GM18507 (cell line): Measurements from ENCODE around the gene SH3GL2.

ENCODE experiments used
- DNase-seq: peaks from one replicate; pipeline ENCODE4 v3.0.0; 2011; ENCODE audit warnings: low read depth; ENCODE audit not compliant: insufficient read length; ENCODE audit errors: extremely low spot score
- FAIRE-seq: peaks from 2 replicates; lab custom pipeline; 2011; peaks lifted over from hg19 to GRCh38; lab: Jason Lieb, UNC

Gene SH3GL2

DNA sequence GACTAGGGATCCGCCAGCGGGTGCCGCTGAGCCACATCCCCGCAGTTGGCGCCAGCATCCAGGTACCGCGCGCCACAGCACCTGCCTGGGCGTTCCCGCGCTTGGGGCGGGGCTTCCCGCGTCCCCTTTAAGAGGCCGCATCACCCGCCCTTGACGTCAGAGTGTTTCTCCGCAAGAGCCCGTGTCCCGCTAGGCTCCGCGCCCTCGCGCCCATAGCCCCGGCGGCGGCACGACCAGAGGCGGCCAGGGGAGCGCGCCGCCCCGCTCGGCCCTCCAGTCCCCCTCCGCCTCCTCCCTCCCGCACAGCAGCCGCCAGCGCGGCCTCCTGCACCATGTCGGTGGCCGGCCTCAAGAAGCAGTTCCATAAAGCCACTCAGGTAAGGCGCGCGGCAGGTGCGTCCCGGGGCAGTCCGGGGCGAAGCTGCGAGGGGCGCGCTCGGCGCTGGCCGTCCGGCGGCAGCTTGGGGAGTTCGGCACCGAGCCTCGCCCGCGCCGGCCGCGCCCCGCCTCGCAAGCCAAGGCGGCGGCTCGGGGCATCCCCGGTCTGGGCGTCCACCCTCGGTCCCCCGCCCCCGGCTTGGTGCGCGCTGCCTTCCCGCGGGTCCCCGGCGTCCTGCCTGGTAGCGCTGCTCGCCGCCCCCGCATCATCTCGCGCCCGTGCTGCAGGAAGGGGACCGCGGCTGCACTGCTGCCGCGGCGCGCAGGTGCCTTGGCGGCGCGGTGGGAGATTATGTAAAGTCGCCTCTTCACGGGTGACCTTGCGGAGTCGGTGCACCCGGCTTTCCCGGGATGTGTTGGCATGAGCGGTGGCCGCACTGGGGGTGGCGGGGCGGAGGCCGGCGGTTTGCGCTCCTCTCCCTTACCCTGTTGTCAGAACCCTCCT is at the start of gene SH3GL2:
Gene SH3GL2 (plus strand): TSS at position 156 of the 883 bp plus-strand sequence.
- DNase-seq (no peak), FAIRE-seq (no peak)

DNA sequence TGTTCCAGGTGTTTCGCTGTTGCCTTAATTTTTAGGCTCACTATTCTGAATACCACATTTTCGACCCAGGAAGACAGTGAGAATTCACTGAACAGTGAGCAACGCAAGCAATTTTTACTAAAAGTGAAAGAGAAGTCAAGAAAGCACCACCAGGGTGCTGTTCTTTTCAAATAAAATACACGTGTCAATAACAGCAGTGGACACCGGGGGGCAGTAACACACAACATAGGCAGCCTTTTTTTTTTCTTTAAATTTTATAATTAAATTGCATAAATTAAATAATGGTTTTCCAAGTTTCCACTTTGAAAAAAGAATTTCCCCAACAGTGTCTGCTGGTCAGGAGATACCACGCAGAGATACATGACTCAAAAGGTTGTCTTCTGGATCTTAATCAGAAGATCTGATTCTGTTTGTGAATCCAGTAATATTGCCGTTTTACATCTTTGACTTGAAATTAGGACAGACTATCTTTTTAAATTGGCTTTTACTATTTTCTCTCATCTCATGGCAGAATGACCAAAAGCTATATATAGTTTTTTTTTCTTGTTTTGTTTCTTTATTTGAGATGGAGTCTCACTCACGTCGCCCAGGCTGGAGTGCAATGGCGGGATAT is 47.1 kb upstream of the SH3GL2 start:
- FAIRE-seq (no peak), DNase-seq (no peak)

DNA sequence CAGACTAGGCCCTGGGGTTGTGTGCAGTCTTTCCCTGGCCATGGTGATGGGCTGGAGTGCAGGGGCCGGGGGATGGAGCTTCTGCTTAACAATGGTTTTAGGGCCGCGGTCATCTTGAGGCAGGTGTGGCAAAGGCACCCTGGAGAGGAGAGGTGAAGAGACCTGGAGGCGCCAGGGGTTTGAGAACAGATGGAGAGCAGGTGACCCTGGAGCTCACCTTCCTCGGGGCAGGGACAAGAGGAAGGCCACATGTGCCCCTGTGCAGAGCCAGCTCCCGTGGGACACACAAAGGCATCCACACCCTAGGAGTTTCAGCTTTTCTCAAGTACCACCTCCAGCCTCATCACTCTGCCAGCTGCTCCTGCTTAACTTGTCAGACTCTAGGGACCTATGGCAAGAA is 46.4 kb upstream of the SH3GL2 start:
- FAIRE-seq (no peak), DNase-seq (no peak)

DNA sequence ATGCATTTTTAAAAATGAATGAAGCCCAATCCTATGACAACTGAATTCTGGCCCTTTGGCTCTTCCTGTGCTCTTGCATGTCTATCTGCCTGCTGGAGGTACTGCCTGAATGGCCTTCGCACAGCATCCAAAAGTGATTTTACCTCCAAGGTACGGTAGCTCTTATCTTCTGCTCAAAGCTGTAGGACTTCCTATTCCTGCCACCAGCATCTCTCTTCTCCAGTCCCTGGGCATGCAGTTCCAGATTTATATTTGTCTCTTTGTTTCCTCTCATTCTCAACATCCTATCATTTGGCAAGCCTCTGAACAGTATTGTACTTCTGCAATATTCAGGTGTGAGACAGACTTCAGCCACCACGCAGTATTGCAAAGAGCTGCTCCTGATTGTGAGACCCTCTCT is 43.7 kb upstream of the SH3GL2 start:
- no peak for FAIRE-seq
- no peak for DNase-seq

DNA sequence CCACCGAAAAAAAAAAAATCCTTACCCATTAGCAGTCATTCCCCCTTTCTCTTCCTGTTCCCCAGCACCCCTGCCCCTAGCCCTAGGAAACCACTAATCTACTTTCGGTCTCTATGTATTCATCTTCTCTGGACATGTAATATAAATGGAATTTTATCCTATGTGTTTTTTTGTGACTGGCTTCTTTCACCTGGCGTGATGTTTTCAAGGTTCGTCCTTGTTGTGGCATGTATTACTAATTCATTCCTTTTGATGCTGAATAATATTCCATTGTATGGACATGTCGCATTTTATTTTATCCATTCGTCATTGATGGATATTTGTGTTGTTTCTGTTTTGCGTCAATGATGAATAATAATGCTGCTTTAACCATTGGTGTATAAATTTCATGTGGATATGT is 42.8 kb upstream of the SH3GL2 start:
- FAIRE-seq (no peak), DNase-seq (no peak)

DNA sequence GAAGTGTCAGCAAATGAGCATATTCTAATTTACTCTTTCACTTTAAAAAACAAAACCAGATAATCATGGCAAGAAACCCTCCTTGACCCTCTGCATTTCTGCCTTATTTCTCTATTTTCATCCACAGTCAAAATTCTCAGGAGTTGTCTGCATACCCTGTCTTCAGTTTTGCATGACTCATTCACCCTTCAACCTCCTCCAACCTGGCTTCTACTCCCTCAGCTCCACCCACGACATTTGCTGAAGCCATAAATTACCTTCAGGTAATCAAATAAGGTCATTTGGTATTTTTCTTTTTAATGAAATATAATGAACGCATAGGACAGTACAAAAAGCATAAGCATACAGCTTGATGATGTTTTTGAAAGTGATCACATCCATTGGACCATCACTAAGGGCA is 27.8 kb upstream of the SH3GL2 start:
- no peak for DNase-seq
- FAIRE-seq, result no peak

DNA sequence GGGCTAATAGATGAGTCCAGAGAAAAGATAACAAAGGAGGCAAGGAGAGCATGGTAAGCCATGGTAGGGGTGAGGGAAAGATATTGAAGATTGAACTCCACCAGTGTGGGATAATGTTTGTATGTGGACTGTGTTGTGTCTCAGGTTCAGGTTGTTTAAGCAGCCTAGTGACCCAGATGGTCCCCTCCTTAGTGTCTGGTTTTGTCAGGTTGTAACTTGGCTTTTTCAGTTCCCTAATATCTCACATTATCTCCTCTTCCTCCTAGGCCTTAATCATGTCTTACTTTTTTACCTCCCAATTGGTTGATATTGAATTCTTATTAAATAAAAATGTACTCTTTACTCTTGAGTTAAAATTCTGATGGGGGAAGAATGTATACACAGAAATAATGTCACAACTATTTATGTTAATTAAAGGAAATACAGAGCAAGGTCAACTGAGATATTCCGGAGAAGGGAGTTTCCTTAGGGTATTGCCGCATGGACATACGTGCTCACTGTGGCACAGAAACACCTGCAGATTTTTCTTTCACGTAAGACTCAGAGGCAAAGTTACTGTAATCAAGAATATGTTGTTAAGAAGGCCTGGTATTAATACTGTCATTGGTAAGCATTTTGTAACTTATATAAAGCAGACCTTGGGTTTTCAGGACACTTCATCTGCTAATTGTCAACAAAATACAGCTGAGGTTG is 23.4 kb upstream of the SH3GL2 start:
- FAIRE-seq (no peak), DNase-seq (no peak)

DNA sequence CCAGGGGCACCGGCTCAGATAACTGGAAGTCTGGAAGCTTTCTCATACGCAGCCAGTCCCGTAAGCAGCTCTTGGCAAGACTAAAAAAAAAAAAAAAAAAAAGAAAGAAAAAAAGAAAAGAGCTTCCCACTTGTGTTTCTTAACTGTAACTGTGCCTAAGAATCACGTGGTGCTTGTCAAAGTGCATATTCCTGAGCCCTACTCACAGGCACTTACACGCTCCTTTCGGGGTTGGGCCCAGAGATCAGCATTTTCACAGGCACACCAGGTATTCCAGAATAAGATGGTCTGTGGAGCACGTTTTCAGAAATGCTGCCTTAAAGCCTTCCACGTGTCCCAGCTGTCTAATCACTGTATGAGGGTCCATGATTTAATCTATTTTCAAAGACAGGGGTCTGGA is 22.6 kb upstream of the SH3GL2 start:
- no peak for DNase-seq
- FAIRE-seq, result no peak

DNA sequence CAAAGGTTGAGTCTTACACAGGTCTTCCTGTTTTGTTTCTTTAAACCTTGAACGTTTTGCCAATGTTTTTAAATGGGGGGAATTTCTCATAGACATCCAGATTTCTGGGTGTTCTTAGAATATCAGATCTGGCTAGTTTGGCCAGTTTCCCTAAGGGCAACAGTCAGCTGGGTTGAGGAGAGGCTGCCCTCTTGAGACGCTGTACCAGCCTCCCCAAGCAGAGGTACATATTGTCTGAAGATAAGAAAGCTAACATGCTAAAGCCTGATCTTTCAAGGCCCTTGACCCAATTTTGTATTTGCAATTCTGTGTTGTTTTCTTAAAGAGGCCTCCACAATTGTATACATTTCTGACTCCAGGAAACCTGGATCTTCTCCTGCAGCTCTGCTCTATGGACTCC is 21.9 kb upstream of the SH3GL2 start:
- FAIRE-seq (no peak), DNase-seq (no peak)

DNA sequence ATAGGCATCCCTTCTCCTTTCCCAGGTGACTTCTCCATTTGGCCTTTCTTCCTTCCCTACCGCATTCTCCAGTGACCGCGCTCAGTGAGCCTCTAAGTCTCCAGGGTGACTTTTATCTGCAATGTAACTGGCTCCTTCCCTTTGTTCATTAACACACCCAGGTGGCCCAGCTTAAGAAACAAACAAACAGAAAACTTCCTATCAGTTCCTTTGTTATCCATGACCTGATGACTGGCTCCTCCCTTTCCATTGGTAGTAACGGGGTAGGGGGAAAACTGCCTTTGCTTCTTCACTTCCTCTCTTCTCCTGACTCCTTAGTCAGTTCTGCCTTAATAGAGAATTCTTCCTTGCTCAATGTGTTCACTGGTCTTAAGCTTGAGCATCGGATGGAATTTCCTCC is 7.0 kb upstream of the SH3GL2 start:
- DNase-seq (no peak), FAIRE-seq (no peak)

DNA sequence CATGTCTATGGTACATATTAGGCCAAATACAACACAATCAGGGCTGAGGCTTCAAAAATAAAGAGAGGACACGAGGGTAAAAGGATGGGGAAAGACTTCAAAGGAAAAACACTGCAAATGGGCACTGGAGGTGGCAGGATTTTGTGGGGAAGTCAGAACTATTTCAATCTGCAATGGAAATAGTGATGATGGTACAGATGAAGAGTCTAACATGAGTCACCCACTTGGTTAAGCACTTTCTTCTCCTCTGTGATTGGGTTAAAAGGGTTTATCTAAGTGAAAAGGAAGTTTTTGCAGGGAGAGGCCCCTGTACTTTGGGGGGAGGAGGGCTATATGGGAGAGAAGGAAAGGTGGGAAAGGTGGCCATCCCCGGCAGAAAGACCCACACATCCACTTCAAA is 4.5 kb upstream of the SH3GL2 start:
- FAIRE-seq (no peak), DNase-seq (no peak)

DNA sequence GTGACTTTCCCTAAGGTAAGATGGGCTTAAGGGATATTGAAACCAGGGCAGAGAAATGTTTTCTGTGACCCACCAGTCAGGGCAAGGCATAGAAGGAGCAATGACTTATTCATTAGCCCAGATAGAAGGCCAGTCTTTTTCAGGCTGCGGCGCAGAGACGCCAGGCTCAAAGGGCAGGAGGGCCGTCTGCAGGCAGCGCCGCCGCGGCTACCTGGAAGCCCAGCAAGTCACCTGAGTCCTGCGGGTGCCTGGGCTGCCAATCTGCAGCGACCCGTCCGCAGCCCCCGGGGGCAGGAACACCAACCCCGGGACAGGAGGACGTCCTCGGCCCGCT is 322 bp upstream of the SH3GL2 start:
- no peak for DNase-seq
- no peak for FAIRE-seq

DNA sequence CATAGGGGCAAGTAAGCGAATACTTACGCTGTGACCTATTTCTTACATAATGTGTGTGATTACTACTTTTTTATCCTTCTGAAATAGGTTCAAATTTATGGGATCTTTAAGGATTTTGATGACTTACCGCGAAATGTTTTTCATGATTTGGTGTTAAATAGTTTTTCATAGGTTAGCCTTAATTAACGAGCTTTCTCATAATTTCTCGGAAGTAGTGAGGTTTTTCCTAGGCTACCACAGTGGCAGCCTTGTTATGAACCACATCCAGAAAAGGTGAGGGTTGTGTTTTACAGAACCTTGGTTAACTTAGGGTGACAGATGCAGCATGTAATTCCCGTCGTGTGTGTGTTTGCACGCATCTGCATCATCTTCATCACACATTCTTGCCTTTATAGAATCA is 1.3 kb downstream of the SH3GL2 start:
- no peak for FAIRE-seq
- DNase-seq, result no peak

DNA sequence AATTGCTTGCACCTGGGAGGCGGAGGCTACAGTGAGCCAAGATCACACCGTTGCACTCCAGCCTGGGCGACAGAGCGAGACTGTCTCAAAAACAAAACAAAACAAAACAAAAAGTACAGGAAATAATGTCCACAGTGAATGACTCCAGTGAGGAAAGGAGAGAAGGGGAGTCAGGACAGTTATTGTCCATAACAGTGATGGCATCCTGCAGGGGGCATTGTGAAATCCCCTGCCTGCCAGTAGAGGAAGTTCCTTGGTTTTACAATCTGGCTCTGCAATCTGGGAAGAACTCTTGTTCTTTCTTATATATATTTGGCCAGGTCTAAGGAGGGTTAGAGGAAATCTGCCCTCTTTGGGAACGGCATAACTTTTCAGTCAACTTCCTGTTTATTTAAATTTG is 8.2 kb downstream of the SH3GL2 start:
- FAIRE-seq (no peak), DNase-seq (no peak)

DNA sequence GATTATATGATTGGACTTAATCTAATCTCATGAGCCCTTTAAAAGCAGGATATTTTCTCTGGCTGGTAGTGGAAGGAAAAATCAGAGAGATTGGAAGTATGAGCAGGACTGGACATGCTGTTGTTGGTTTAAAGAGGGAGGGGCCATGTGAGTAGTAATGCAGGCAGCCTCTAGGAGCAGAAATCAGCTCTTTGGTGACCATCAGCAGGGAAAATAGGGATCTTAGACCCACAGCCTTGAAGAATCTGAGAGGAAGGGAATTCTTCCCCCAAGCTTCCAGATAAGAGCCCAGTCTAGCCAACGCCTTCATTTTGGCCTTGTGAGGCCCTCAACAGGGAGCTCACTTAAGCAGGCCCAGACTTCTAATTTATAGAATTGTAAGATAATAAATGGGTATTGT is 9.5 kb downstream of the SH3GL2 start:
- no peak for FAIRE-seq
- no peak for DNase-seq

DNA sequence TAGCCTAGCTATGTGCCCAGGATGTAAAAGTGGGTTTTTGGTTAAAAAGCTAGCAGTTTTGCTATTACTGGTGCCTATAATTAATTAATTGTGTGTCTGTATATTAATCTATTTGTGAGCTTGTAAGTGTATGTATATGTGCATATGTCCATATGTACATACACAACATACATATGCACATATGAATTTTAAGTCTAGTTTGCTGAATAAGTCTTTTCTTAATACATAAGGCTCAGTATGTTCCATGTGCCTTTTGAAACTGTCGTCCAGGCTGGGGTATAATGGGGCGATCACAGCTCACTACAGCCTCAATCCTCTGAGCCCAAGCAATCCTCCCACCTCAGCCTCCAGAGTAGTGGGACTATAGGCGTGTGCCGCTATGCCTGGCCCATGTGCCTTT is 10.1 kb downstream of the SH3GL2 start:
- FAIRE-seq (no peak), DNase-seq (no peak)

DNA sequence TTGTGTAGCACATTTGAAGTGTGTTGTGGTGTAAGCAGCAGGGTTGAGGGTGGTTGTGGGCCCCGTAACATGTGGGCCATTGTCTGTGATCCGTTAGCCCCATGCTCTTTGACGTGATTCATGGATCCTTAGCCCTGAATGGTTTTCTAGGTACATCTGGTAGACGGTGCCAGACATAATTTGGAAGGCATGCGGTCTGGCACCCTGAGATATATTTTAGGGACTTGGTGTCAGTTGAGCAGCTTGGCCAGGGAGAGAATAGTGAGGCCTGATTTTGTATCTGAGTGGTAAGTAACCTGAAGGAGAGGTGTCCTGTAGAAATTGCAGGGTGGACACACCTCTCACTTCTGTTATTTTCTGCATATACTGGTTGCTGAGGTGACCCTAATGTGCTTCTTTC is 10.9 kb downstream of the SH3GL2 start:
- no peak for FAIRE-seq
- DNase-seq, result no peak

DNA sequence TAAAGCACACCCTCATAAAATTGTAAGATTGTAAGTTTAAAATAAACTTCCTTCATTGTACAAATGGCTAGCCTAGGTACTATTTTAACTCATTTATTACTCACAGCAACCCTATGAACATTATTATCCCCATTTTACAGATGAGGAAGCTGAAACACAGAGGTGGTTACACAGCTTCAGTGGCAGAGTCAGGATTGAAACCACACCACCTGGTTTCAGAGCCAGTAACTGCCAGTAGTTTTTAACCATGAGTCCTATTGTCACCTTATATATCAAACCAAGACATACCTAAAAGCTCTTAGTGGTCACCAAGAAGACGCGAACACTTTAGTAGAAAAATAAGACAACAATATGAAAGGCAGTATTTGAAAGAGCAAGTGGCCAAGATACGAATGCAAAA is 16.1 kb downstream of the SH3GL2 start:
- FAIRE-seq, result no peak
- DNase-seq, result no peak

DNA sequence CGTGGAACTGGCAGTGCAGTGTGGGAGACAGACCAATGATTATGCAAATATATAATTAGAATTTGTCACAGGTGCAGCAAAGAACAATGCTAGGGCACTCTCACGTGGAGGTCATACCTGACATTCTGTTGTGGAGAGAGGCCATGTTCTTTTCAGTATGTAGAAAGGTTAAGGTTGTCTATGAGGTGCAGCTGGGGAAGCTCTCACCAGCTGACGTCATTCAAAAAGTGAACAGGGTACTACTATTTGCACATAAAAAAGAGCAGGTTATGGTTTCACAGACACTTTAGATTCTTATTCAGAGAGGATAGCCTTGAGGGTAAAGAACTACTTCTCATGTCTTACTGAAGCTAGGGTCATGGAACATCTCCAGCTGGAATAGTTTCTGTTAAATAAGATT is 19.1 kb downstream of the SH3GL2 start:
- FAIRE-seq (no peak), DNase-seq (no peak)

DNA sequence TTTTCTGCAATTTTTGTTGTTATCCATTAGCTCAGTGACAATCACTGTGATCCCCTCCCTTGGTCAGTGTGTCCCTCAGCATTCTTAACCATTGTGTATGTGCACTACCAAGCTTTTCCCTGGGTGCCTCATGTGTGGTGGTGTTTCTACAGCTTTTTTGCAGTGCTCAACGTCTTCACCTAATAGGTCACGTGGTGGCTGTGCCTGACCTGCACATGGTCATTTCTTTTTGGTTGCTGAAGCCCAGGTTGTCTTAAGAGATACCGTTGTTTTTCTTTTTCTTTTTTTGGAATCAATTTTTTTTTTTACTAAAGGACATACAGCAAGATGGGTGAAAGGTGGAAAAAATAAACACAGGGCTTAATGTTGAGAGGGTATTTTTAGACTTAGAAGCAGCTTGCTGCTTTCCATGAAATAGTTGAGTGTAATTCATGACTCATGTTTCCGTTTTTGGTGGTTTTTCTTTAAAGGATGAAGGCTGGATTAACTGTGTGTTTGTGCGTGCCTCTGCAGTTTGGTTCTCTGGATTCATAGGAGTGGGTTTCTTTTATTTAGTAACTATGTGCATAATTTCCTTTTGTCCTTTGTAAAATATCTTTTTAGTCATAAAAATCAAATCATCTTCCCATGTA is 22.2 kb downstream of the SH3GL2 start:
- DNase-seq (no peak), FAIRE-seq (no peak)
